ENCODE results near the gene SRSF12. TPM values are rescaled to one million over a fixed set of nuclear protein-coding genes. Genes with fewer than 3 reads are reported as not detected.

SRSF12 gene
- total RNA-seq, result 11.5 to 14.7 TPM (median 12.4 TPM) in 3 replicates

- no peaks in the 10 kb centered on the region for H3K27me3 Mint-ChIP-seq (ENCODE audit: low read depth)
- TF ChIP-seq, protein P1, sequence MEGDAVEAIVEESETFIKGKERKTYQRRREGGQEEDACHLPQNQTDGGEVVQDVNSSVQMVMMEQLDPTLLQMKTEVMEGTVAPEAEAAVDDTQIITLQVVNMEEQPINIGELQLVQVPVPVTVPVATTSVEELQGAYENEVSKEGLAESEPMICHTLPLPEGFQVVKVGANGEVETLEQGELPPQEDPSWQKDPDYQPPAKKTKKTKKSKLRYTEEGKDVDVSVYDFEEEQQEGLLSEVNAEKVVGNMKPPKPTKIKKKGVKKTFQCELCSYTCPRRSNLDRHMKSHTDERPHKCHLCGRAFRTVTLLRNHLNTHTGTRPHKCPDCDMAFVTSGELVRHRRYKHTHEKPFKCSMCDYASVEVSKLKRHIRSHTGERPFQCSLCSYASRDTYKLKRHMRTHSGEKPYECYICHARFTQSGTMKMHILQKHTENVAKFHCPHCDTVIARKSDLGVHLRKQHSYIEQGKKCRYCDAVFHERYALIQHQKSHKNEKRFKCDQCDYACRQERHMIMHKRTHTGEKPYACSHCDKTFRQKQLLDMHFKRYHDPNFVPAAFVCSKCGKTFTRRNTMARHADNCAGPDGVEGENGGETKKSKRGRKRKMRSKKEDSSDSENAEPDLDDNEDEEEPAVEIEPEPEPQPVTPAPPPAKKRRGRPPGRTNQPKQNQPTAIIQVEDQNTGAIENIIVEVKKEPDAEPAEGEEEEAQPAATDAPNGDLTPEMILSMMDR (IDR thresholded peaks at IDR 0.05; ENCODE audit: unreplicated experiment), result no peak
- H3K27ac Mint-ChIP-seq, result peak within 1 kb of the TSS; percentile 57
Observed at GRCh38 chr6:89117211-89118108, at the start of gene SRSF12. SRSF12 (minus strand) TSS chr6:89118071; CDS start chr6:89117887, 184 bp downstream.

GRCh38 chr6:89162047-89162371 is 44.1 kb upstream of the SRSF12 start:
- peaks cover 16% of the 10 kb centered on the region for H3K36me3 Mint-ChIP-seq
- H3K27me3 Mint-ChIP-seq (ENCODE audit: low read depth), result no peaks in the 10 kb centered on the region
- no peaks in the 10 kb centered on the region for H3K4me1 Mint-ChIP-seq
- DNase-seq (ENCODE audit: low spot score in 2 of 2, unreplicated experiment in 2 of 2), result no peak
- H3K9me3 Mint-ChIP-seq, result no peaks in the 10 kb centered on the region
- TF ChIP-seq, protein P1 (IDR thresholded peaks at IDR 0.05; ENCODE audit: unreplicated experiment), result no peak
- H3K4me3 Mint-ChIP-seq, result no peak overlapping the region
- H3K27ac Mint-ChIP-seq, result no peak overlapping the region

More at GRCh38 chr6:89117211-89118108, at the start of gene SRSF12:
- DNase-seq (ENCODE audit: low spot score in 2 of 2, unreplicated experiment in 2 of 2), result peak; percentile 41 to 67
- peak within 1 kb of the TSS; percentile 73 for H3K4me3 Mint-ChIP-seq
- H3K9me3 Mint-ChIP-seq, result no peaks in the 10 kb centered on the region
- peaks cover 11% of the 10 kb centered on the region for H3K4me1 Mint-ChIP-seq
- H3K36me3 Mint-ChIP-seq, result no peaks in the 10 kb centered on the region

GRCh38 chr6:89161326-89162046 is 43.6 kb upstream of the SRSF12 start:
- no peak for DNase-seq (ENCODE audit: low spot score in 2 of 2, unreplicated experiment in 2 of 2)
- Mint-ChIP-seq H3K27ac (no peak overlapping the region), H3K36me3 (peaks cover 19% of the 10 kb centered on the region), H3K27me3 (ENCODE audit: low read depth) (no peaks in the 10 kb centered on the region), H3K9me3 (no peaks in the 10 kb centered on the region), H3K4me1 (no peaks in the 10 kb centered on the region), H3K4me3 (no peak overlapping the region)
- TF ChIP-seq, protein P1 (IDR thresholded peaks at IDR 0.05; ENCODE audit: unreplicated experiment), result no peak

GRCh38 chr6:89160331-89161092 is 42.6 kb upstream of the SRSF12 start:
- H3K27me3 Mint-ChIP-seq (ENCODE audit: low read depth), result no peaks in the 10 kb centered on the region
- TF ChIP-seq, protein P1 (IDR thresholded peaks at IDR 0.05; ENCODE audit: unreplicated experiment), result no peak
- no peak overlapping the region for H3K4me3 Mint-ChIP-seq
- no peak overlapping the region for H3K27ac Mint-ChIP-seq
- H3K9me3 Mint-ChIP-seq, result no peaks in the 10 kb centered on the region
- peaks cover 22% of the 10 kb centered on the region for H3K36me3 Mint-ChIP-seq
- no peaks in the 10 kb centered on the region for H3K4me1 Mint-ChIP-seq
- DNase-seq (ENCODE audit: low spot score in 2 of 2, unreplicated experiment in 2 of 2), result no peak

DNA sequence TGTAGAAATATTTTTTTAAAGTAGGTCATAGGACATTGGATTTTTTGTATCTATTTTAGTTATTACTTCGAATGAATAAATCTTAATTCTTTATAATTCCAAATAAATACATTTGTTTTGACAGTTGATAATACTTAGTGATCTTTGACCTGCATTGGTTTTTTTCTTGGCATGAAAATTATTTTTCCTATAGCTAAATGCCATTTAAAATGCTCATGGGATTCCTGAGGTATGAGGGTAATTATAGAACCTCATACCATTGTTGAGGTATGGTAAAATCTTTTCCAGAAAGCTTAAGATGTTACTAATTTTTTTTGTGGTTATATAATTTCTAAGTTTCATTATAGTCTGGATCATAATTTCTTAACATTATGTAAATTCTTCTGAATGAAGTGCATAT is 36.3 kb upstream of the SRSF12 start:
- TF ChIP-seq, protein P1 (IDR thresholded peaks at IDR 0.05; ENCODE audit: unreplicated experiment), result no peak
- H3K4me3 Mint-ChIP-seq, result no peak overlapping the region
- peaks cover 18% of the 10 kb centered on the region for H3K36me3 Mint-ChIP-seq
- no peak overlapping the region for H3K27ac Mint-ChIP-seq
- no peaks in the 10 kb centered on the region for H3K4me1 Mint-ChIP-seq
- no peak for DNase-seq (ENCODE audit: low spot score in 2 of 2, unreplicated experiment in 2 of 2)
- no peaks in the 10 kb centered on the region for H3K9me3 Mint-ChIP-seq
- H3K27me3 Mint-ChIP-seq (ENCODE audit: low read depth), result no peaks in the 10 kb centered on the region

Data from mesothelial cell of epicardium (in vitro differentiated cells).